HG03520 (cell line): Measurements from ENCODE around the gene SIX4.

Experiments used
- ATAC-seq: cut with Tn5 transposase; IDR thresholded peaks from one replicate; pipeline ENCODE4 v1.9.1; 2021; ENCODE audit warnings: mild to moderate bottlenecking, moderate library complexity; ENCODE audit not compliant: unreplicated experiment

Gene SIX4

DNA sequence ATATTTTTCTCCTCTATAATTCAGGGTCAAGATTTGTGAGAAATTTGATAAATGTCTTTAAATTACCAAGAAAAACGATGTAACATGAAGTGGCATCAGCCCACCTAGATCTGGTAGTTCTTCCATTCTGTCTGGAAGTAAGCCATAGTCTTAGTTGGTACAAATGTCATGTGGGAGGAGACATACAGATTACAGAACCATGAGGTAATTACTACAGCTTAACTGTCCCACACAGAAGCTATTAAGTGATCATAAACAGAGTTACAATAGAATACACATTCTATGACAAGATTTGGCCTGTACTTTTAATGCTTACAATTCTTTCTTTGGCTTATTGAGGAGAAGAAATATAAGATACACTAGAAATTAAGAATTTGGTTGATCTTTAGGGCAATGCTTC is 61.2 kb downstream of the SIX4 start:
- ATAC-seq, result no peak

DNA sequence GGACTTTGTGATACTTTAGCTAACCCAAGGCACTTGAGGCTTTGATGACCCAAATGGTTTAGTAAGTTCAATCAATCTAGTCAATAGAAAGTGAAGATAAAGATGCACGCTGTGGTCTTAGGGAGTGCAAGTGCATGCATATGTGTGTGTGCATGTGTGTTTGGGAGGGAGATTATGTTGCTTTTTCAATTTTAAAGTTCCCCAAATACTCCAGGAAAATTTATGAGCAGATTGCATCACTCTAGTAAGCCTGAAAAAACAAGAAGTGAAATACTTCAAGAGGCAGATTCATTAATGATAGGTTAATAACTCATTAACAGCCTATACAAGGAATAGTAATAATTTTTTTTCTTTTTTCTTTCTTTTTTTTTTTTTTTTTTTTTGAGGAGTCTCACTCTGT is 62.4 kb downstream of the SIX4 start:
- no peak for ATAC-seq
